Tibial artery (tissue), 4 donors: ENCODE data around the gene OR7C2.

Experiments used
- DNase-seq, 2 donors: peaks; one replicate each; pipeline ENCODE4 v3.0.0-alpha.2; 2019
- H3K27ac ChIP-seq, 2 donors: fragments of 200-600 bp; sonication (generic) in 1 of 2; 1 replicate in 1 of 2; 2 replicates in 1 of 2; pipeline ENCODE4 v1.5.1; 2018 to 2019; ENCODE audit warnings: mild to moderate bottlenecking in 1 of 2
- H3K27me3 ChIP-seq, 2 donors: fragments of 200-600 bp; sonication (generic) in 1 of 2; one replicate each; pipeline versions ENCODE4 v1.5.1 to v1.6.0; 2016 to 2019
- H3K36me3 ChIP-seq, 3 donors: fragments of 200-600 bp; sonication (generic) in 2 of 3; one replicate each; pipeline ENCODE4 v1.5.1; 2016 to 2019; ENCODE audit warnings: mild to moderate bottlenecking in 2 of 3
- H3K4me1 ChIP-seq, 4 donors: fragments of 200-600 bp; sonication (generic) in 2 of 4; 1 replicate in 3 of 4; 2 replicates in 1 of 4; pipeline ENCODE4 v1.5.1; 2016 to 2019
- H3K4me3 ChIP-seq, 2 donors: fragments of 200-600 bp; sonication (generic) in 1 of 2; 1 replicate in 1 of 2; 2 replicates in 1 of 2; pipeline ENCODE4 v1.5.1; 2018 to 2019; ENCODE audit warnings: mild to moderate bottlenecking in 2 of 2
- H3K9me3 ChIP-seq, 3 donors: fragments of 200-600 bp; sonication (generic) in 1 of 3; one replicate each; pipeline ENCODE4 v1.5.1; 2016 to 2019
- intact Hi-C: fragments of 100-400 bp; cut with DNase I; formaldehyde crosslinking; loops from one replicate; pipeline ENCODE4 v1.15.0; 2023; ENCODE audit warnings: low total_unique reads
- TF ChIP-seq, protein P1 (sequence below), 2 experiments: fragments of 200-600 bp in 1 of 2; fragments of 450-650 bp in 1 of 2; IDR thresholded peaks; one replicate each; pipeline ENCODE4 v1.5.1; 2017 to 2019; ENCODE audit warnings: antibody characterized with exemption in 2 of 2, mild to moderate bottlenecking in 1 of 2, moderate library complexity in 1 of 2

The OR7C2 gene

GRCh38 chr19:14968247-14968646 lies 27.0 kb downstream of the OR7C2 start:
- Histone ChIP-seq H3K4me1 (no peaks in the 10 kb centered on the region), H3K9me3 (no peaks in the 10 kb centered on the region), H3K27ac (no peak overlapping the region), H3K27me3 (peaks cover 0 to 3% of the 10 kb centered on the region in 2 donors), H3K36me3 (no peaks in the 10 kb centered on the region), H3K4me3 (no peak overlapping the region)
- TF ChIP-seq, protein P1, sequence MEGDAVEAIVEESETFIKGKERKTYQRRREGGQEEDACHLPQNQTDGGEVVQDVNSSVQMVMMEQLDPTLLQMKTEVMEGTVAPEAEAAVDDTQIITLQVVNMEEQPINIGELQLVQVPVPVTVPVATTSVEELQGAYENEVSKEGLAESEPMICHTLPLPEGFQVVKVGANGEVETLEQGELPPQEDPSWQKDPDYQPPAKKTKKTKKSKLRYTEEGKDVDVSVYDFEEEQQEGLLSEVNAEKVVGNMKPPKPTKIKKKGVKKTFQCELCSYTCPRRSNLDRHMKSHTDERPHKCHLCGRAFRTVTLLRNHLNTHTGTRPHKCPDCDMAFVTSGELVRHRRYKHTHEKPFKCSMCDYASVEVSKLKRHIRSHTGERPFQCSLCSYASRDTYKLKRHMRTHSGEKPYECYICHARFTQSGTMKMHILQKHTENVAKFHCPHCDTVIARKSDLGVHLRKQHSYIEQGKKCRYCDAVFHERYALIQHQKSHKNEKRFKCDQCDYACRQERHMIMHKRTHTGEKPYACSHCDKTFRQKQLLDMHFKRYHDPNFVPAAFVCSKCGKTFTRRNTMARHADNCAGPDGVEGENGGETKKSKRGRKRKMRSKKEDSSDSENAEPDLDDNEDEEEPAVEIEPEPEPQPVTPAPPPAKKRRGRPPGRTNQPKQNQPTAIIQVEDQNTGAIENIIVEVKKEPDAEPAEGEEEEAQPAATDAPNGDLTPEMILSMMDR (IDR thresholded peaks at IDR 0.05), result no peak
- DNase-seq, result no peak
- intact Hi-C loops, result no loop called here

DNA sequence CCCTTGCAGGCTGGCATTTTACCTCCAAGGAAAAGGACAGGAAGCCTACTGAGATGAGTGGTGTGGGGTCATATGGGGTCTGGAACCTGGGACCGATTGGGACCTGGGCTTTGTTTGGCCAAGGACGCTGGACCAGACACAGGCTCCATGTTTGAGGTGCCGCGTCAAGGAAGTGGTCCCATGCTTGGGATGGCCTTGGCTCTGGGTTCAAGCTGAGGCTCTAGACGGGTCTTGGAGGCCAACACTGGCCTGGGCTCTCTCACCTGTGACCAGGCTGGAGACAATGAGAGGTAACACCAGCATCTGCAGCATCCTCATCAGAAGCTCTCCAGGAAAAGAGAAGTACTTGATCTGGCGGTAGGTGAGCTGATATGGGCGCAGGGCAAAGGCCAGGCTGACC lies 30.2 kb downstream of the OR7C2 start:
- intact Hi-C loops, result no loop called here
- Histone ChIP-seq H3K9me3 (no peaks in the 10 kb centered on the region), H3K27ac (no peak overlapping the region), H3K4me3 (no peak overlapping the region), H3K36me3 (no peaks in the 10 kb centered on the region), H3K4me1 (no peaks in the 10 kb centered on the region), H3K27me3 (peaks cover 0 to 13% of the 10 kb centered on the region in 2 donors)
- DNase-seq, result no peak
- TF ChIP-seq, protein P1 (IDR thresholded peaks at IDR 0.05), result no peak

DNA sequence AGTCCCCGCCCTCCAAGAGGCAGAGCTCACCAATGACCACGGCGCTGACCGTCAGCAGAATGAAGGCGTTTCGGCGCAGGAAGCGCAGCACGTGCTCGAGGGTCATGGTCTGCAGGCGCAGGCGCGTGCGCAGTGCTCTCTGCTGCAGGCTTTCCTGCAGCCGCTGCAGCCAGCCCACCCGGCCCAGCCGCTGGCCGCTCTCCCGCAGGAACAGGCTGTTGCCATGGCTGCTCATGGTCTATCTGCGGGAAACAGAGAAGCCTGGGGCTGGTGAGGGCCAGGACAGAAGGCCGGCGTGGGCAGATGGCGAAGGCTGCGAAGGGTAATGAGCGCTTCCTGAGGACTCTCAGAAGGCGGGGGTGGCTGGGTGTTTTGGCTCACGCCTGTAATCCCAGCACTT lies 31.4 kb downstream of the OR7C2 start:
- H3K4me3 ChIP-seq, result no peak overlapping the region
- no peaks in the 10 kb centered on the region for H3K4me1 ChIP-seq
- no peaks in the 10 kb centered on the region for H3K36me3 ChIP-seq
- TF ChIP-seq, protein P1 (IDR thresholded peaks at IDR 0.05), result no peak
- no peak overlapping the region for H3K27ac ChIP-seq
- H3K9me3 ChIP-seq, result no peaks in the 10 kb centered on the region
- H3K27me3 ChIP-seq, result peaks cover 0 to 24% of the 10 kb centered on the region in 2 donors
- DNase-seq, result no peak
- intact Hi-C loops, result no loop called here

GRCh38 chr19:14974488-14974887 lies 33.2 kb downstream of the OR7C2 start:
- no peak overlapping the region for H3K27ac ChIP-seq
- no peak overlapping the region for H3K4me3 ChIP-seq
- no peak for DNase-seq
- intact Hi-C loops, result no loop called here
- H3K4me1 ChIP-seq, result peaks cover 0 to 5% (median 0%) of the 10 kb centered on the region in 4 donors
- peaks cover 0 to 39% of the 10 kb centered on the region in 2 donors for H3K27me3 ChIP-seq
- H3K9me3 ChIP-seq, result no peaks in the 10 kb centered on the region
- TF ChIP-seq, protein P1 (IDR thresholded peaks at IDR 0.05), result no peak
- no peaks in the 10 kb centered on the region for H3K36me3 ChIP-seq

DNA sequence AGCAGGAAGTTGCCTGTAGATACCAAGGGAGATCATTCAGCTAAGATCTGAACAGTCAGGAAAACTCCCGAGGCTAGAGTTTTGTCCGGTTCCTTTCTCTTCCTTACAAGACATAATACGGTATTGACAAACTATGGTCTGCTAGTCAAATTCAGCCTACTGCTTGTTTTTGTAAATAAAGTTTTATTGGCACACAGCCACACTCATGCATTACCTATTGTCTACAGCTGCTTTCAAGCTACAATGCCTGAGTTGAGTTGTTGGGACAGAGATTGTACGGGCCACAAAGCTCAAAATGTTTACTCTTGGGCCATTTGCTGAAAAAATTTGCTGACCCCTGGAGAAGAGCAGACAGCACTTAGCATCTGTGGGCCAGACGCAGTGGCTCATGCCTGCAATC lies 35.8 kb downstream of the OR7C2 start:
- TF ChIP-seq, protein P1 (IDR thresholded peaks at IDR 0.05), result no peak

More for the DNA sequence above, 35.8 kb downstream of the OR7C2 start:
- H3K4me1 ChIP-seq, result peaks cover 0 to 11% (median 0%) of the 10 kb centered on the region in 4 donors
- peaks cover 0 to 58% of the 10 kb centered on the region in 2 donors for H3K27me3 ChIP-seq
- no peaks in the 10 kb centered on the region for H3K36me3 ChIP-seq
- DNase-seq, result no peak
- no peak overlapping the region for H3K27ac ChIP-seq
- intact Hi-C loops, result no loop called here
- H3K4me3 ChIP-seq, result no peak overlapping the region
- no peaks in the 10 kb centered on the region for H3K9me3 ChIP-seq
